ENCODE data around the gene GPR108.

Gene GPR108

DNA sequence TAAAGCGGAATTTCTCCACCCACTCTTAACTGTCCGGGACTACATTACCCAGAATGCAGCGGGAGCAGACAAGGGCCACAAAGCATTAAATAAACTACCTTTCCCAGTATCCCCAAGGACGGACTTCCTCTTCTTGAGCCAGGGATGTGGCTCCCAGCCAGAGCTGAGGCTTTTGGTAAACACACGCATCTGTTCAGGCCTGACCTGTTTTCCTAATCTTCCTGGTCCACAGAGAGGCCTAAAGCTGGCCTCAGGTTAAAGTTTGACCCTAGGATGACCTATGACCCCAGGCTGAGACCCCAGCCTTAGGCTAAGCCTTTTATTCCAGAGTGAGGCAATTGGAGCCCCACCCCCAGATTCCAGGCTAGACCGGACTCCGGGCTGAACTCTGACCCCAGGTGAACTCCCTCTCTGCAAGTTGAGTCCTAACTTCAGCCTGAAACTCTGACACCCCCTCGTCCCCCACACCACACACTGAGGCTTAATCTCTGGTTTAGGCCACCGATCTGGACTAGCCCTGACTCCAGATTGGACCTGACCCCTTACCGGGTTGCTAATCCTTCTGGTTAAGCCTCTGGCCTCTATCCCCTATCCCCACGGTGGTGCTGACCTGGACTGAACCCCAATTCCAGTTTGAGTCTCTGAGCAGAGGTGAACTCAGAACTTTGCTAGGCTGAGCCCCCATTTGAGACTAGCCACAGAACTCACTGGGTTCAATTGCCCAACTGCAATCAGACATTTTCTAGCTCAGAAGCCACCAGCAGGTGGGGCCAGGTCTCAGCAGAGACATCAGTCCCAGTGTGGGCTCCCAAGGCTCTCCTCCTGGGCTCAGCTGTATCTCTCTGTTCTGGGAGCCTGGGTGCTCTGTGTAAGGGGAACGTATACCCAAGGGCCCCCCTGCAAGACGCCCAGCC, 750 bp upstream of the GPR108 start:
- DNase-seq: peak in 54 of 58 donors; percentile 22 to 100 (median 63)

DNA sequence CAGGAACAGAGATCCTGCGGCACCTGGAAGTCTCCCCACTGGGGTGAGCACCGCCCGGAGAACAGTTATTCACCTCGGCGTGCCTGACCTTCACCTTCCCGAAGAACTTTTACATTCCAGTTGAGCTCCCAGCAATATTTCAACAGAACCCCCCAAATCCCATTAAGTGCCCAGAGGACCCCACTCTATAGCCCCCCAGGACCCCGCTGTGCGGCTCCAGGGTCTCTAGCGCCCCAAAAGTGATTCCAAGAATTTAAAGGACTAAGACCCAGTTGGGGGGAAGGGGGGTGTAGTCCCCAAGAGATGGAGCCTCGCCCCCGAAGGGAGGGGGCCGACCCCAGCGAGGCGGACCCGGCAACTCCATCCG, 480 bp downstream of the GPR108 start:
- DNase-seq: peak in 5 of 58 donors; percentile 42 to 65 (median 56)

DNA sequence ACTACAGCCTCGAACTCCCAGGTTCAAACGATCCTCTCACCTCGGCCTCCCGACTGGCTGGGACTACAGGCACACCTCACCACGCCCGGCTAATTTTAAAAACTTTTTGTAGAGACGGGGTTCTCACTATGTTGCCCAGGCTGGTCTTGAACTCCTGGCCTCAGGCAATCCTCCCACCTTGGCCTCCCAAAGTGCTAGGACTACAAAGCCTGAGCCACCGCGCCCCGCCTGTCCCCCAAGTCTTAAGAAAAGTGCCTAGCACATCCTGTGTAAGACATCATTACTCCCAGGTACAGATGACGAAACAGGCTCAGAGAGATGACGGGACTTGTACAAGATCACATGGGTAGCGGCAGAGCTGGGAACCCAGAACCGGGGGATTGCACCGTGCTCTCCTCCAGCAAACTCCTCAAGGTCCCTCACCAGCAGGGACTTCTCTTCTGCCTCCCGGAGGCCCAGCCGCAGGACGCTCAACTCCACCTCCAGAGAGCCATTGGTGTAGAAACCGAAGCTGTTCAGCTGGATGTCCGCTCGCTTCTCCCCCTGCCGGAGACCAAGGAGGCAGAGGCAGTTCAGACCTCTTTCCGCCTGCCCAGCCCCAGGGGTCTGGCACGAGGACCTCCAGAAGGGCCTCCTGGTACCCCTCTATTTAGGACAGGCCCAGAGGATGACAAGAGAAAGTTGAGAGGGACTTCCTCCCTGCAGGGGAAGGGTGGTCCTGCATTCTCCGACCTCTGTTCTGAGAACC, 1.0 kb downstream of the GPR108 start:
- peak in 51 of 58 donors; percentile 9 to 72 (median 47) for DNase-seq

DNA sequence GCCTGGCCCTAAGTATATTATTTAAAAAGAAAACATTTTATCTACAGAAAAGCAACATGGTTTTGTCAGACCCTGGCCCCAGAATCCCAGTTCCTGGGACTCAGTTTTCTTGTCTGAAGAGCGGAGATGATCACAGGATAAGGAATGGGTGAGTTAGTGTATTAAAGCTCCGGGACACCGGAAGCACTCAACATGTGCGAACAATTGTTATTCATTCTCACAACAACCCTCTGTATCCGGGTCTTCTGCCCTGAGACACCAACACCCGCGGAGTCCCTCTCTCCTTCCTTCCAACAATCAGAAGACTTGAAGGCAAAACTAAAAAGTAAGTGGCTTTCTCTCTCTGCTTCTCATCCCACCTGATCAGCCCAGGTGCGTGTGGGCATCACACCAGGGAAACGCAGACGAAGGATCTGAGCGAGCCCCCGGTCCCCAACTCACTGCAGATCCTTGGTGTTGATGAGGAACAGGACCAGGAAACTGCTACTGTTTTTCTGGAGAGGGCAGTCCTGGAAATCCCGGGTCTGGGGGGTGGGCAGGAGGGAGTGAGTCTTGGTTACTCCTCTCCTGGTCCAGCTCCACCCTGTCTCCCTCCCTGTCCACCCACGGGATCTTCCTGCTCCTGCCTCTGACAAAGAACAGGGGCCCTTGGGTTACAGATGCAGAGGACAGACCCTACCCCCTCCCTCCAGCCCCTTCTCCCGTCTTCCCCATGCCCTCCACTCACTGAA, 2.0 kb downstream of the GPR108 start:
- DNase-seq: no peak

DNA sequence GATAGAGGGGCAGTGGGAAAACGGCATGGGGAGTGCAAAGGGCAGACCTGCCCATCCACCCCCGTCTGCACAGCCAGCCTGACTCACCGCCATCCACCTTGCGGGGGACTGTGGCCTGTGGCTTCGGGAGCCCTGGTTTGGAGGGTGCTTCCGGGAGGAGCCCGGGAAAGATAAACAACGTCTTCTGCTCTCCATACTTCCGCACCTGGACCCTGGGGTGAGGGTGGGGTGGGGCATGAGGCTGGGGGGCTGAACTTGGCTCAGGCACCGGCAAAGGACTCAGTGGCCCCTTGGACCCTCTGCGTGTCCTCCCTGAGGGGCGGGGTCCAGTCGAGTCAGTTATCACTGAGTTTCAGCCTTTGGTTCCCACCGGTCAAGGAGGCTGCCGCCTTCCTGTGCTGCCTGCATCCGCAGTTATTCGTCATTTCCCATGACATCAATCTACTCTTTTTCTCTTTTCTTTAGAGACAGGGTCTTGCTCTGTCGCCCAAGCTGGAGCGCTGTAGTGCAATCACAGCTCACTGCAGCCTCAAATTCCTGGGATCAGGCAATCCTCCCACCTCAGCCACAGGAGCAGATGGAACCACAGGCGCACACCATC, 3.2 kb downstream of the GPR108 start:
- DNase-seq: no peak

DNA sequence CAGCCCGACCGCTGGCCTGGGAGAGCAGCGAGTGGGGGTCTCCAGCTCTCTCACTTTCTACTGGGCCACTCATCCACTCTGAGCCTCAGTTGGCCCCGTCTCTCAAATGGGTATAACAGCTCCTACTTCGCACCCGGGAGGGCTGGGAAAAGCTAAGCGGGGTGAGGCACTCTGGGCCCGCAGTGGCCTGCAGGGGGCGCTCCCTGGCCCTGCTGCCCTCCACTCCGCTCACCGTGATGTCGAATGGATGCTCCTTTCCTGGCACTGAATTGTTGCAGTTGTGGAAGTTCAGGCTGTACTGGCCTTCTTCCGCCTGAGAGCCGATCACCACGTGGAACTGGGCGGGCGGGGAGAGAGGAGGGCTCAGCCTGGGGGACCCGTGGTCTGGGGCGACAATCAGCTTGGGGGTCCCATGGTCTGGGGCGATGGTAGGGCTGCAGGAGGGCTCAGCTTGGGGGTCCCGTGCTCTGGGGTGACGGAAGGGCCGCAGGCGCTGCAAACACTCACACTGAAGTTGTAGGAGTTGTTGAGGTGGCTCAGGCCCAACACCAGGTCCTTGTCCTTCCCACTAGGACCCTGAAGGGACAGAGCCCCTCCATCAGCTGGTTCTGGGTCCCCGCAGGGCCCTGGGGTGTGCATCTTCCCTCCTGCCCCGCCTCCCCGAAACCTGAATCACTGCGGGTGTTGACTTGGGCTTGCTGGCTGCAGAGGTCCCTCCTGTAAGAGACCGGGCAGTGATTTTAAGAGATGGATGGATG, 3.9 kb downstream of the GPR108 start:
- DNase-seq: no peak

DNA sequence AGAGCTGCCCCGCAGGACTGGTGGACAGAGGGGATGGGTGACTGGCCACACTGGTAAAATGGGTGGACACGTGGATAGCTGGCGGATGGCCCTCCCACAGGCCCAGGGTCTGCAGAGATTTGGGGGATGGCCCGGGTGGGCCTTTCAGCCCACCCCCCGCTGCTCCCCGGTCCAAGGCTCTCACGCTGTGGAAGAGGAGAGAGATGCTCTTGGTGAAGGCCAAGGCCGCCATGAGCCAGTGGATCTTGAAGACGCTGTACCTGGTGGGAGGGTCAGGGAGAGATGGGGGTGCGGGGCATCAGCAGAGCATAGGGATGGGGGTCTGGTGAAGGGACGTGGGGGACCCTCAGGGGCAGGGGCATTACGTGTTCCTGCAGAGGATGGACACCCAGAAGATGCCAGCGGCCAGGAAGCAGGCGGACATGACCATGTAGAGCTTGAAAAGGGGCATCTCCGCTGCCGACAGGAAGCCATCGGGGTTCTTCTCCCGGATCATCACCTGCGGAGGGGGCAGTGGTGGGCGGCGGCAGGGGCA, 4.5 kb downstream of the GPR108 start:
- DNase-seq: no peak

DNA sequence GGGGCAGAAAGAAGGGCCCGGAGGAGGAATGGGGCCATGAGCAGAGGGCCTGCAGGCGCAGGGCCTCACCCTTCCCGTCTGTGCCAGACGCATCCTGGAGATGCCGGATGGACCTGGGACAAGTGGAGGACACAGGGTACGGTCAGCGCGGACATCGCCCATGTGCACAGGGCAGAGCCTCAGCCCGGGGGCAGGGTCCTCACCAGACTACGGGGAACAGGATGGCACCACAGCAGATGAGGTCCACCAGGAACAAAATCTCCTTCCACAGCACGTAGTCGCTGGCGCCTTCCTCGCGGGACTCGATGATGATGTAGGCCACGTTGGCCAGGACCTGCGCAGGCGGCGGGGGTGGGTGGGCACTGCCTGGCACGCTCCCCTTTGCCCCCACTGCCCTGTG, 5.6 kb downstream of the GPR108 start:
- no peak for DNase-seq

DNA sequence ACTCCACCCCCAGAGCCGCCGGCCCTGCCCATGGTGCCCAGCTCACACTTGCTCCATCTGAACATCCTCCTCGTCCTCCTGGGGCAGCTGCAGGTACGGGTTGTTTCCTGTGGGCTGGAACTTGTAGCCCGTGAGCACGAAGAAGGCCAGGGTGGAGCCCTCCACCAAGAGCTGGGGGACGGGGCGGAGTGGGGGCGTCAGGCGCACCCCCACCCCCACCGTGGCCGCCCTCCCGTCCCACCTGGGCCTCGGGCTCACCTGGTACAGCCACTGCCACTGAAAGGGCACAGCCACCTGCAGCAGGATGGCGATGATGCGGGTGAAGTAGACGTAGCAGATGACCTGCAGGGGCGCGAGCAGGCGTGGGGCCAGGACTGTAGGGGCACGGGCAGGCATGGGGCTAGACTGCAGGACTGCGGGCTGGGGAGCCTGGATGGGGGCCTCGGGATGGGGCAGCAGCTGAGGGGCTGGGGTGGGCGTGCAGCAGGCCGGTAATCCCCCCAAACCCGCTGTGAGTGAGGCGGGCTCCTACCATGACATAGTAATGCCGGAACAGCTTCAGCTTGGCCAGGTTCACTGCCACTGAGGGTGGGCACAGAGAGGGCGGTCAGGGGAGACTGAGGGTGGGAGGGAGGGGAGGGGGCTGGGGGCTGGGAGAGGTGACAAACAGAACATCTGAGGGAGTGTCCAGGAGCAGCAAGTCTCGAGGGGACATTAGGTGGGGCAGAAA, 6.3 kb downstream of the GPR108 start:
- no peak for DNase-seq

DNA sequence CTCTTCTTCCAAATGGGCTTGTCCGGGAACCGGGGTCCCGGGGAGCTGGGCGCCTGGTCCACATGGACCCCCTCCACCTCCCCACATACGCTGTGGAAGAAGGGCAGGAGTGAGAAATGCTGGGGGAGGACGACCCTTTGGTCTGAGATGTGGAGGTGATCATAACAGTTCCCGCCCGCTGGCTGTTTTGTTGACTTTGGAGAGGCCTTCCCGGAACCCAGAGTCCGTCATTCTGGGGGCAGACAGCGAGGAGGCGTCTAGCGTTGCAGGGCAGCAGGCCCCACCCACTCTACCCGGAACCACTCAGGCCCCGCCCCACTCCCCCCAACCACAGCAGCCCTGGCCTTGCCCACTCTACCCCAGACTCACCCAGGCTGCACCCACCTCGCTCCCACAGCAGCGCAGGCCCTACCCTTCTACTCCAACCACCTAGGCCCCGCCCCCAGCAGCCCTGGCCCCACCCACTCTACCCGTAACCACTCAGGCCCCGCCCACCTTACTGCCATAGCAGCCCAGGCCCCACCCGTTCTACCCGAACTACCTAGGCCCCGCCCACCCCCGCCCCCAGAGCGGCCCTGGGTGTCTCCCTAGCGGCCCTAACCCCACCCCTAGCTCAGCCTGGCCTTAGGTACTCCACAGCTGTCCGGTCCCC, 7.1 kb downstream of the GPR108 start:
- DNase-seq: peak in 45 of 58 donors; percentile 7 to 72 (median 46)

DNA sequence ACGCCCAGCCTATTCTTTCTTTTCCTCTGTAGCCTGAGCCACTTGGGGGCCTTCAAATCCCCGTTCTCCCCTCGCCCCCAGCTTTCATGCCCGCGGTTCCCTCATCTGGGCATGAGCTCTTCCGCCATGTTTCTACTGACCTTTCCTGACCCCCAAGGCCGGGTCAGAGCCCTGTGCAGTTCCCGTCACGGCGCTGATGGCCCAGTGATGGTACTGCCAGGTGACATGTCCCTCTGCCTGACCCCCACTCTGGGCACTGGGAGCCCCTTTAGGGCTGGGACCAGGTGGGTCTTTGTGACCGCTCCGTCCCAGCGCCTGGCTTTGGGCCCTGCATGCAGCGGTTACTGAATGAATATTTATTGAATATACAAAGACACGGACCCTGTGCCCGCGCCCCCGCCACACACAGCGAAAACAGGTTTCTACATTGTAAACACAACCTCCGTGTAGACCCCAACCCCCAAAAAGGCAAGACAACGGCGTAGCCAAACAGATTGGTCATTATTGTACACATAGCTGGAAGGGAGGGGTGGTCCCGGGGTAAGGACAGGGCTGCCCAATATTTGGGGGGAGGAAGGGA, 7.7 kb downstream of the GPR108 start:
- DNase-seq: no peak

DNA sequence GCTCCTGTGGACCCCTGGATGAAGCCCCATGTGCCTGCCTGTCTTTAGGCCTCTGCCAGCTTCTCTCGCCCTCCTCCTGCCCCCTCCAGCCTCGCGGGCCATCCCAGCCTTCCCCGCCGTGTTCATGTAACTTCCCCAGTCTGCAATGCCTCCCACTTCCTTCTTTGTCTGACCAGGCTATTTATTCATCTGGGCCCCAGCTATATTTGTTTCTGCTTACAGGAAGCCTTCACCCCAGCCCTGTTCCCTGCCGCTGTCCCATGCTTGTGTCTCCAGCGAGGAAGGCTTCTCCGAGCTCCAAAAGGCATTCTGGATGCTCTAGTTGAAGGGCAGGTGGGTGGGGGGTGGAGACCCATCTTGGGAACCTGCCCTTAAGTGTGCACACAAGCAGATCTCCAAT, 9.0 kb downstream of the GPR108 start:
- DNase-seq: peak in 19 of 58 donors; percentile 1 to 44 (median 20)

DNA sequence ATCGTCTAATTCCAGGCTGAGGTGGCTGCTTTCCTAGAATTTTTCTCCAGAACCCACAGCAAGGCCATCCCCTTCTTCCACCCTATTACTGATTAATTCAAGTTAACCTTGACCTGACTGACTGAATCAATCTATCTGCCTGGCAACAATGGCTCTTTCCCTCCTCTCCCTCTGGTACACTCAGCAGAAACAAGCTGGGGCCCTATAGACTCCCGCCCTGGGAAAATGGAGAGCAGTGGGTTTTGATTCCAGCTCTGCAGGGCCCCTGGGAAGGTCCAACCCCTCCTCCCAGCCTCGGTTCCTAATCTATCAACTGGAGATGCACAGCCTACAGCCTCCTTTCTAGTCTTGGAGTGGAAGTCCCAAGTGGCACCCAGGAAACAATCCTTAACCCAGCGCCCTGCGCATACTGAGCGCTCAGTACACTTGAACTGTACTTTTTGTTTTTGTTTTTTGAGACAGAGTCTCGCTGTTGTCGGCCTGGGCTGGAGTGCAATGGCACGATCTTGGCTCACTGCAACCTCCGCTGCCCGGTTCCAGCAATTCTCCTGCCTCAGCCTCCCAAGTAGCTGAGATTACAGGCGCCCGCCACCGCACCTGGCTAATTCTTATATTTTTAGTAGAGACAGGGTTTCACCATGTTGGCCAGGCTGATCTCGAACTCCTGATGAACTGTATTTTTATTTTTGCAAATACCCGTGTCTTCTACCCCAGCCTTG, 11.7 kb downstream of the GPR108 start:
- no peak for DNase-seq

DNA sequence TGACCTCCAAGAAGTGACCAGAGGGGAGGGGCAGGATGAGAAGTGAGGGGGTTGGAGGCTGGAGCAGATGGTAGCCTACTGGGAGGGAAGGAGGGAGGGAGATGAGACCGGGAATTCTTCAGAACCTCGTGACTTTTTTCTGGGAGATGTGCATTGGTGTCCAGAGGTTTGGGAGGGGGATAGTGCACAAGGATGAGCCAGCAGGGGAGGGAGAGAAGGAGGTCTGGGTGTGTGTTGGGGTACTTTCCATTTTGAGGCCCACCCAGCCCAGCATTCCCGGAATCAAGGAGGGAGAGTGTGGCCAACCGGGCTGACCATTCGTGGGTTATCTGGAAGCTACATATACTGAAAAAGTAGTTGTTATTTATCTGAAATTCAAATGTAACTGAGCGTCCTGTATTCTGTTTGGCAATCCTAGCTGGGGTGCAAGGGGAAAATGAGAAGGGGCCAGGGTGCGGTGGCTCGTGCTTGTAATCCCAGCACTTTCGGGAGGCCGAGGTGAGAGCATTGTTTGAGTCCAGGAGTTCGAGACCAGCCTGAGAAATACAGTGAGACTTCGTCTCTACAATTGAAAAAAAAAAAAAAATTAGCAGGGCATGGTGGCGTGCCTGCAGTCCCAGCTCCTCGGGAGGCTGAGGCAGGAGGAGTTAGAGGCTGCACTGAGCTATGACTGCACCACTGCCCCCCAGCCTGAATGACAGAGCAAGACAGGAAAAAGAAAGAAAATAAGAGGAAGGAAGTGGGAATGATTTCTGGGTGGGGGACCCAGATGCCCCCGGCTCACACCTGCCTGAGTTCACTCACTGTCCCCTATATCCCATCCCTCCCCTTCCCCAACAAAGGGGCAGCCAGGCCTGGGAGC, 12.5 kb downstream of the GPR108 start:
- DNase-seq: no peak

DNA sequence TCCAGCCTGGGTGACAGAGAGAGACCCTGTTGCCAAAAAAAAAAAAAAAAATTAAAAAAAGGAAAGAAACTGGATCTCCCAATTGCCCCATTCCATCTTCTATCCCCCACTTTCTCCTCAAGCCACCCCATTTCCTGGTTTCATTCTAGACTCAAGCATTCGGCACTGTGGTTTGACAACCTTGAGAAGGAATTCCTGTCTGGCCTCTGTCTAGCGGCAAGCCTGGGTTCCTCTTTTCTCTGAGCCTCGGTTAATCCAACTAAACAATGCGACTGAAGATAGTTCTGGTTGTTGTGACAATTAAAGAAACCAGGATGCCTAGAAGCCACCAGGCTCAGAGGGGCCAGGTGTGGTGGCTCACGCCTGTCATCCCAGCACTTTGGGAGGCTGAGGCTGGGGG, 13.6 kb downstream of the GPR108 start:
- peak in 1 of 58 donors; percentile 4 for DNase-seq

DNA sequence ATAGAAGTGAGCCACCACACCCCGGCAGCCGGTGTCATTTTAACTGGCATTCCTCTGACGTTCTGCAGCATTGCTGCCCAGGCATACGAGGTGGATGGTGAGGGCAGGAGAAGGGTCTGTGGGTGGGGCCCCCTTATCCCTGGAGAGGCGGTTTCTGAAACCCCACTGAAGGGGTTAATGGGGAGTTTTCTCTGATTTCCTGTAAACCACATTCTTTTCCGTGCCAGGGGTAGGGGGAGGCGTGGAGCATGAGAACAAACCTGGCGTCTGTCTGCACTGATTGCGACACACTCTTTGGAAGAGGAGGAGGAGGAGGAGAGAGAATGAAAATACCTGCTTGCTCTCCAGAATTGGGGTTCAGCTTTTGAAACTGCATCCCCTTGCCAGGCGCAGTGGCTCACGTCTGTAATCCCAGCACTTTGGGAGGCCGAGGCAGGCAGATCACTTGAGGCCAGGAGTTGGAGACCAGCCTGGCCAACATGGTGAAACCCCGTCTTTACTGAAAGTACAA, 14.2 kb downstream of the GPR108 start:
- DNase-seq: peak in 3 of 58 donors; percentile 11 to 30 (median 11)

DNA sequence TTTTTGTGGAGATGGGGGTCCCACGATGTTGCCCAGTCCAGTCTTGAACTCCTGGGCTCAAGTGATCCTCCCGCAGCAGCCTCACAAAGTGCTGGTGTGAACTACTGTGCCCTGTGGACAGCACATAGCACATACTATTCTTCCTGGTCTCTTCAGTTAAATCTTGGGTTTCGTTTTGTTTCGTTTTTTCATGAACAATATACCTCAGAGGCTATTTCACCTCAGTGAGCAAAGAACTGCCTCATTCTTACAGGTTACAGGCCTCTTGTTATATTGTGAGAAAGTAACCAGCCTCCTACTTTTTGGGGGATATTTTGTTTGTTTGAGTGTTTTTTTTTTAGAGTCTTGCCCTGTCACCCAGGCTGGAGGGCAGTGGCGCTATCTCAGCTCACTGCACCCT, 15.6 kb downstream of the GPR108 start:
- no peak for DNase-seq

Data from anterior cingulate cortex (tissue), 58 donors.